KG1 (cell line): ENCODE measurements around the gene SORCS2.

Experiments used
- DNase-seq: peaks from one replicate; lab custom pipeline; 2025; lab: John Stamatoyannopoulos, UW

The SORCS2 gene

GRCh38 chr4:7338876-7339623 is 146.7 kb downstream of the SORCS2 start:
- no peak for DNase-seq

GRCh38 chr4:7339751-7340552 is 147.6 kb downstream of the SORCS2 start:
- DNase-seq = no peak

GRCh38 chr4:7340553-7341433 is 148.5 kb downstream of the SORCS2 start:
- DNase-seq = no peak

DNA sequence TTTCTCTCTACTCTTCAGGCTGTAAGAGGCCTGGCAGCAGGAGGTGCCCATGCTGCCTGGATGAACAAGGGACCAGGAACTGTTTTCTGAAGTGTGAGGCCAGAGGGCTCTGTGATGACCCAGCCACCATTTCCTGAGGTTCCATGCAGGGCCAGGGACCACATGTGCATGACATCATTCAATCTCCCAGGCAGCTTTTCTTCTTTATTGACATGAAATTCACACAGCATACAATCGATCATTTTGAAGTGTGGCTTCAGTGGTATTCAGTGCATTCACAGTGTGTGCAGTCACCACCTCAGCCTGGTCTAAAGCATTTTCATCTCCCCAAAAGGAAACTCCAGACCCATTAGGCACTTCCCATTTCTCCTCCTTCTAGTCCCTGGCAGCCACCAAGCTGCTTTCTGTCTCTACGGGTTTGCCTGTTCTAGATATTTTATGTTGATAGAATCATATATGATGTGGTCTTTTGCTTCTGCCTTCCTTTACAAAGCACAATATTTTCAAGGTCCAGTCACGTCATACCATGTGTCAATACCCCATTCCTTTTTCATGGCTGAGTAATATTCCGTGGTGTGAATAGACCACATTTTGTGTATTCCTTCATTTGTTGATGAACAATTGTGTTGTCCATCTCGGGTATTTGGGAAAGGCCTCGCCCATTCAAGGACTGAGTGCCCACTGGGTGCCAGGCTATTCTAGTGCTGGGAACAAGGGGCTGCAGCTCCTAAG is 149.3 kb downstream of the SORCS2 start:
- DNase-seq = no peak

DNA sequence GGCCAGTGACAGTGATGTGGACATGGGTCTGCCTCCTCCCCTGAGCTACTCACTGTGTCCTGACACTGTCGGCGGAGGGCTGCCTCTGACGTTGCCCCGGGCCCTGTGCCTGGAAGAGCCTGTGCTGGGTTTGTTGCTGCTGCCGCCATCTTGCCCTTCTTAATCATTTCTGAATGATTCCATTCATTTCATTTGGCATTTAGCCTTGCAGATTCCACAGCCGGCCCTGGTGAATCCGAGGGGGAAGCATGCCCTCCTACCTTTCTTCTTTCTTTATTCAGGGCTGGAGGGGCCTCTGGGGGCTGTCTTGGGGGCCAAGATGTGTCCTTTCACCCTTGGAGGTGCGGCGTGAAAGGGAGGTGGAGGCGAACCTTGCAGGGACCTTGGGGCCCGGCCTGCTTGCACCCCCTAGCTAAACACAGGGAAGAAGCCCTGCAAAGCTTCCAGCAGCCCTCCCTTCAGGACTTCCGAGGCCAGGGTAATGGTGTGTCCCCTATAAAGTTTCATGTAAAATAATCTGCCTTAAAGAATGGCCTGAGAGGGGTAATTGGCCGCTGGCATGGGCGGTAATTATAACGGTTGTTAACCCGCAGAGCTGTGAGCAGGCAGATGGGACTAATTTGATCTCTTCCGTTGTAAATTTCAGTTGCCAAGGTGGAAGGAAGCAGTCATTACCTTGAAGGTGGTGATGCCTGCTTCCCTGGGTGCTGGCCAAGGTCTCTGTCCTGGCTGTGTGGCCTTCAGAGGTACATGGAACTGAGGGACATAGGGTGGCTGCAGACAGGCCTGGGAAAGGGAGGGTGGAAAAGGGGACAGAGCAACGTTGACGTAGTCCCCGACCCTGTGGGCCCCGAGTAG is 150.1 kb downstream of the SORCS2 start:
- no peak for DNase-seq

- no peak for DNase-seq
Observed at GRCh38 chr4:7343081-7343655, 150.8 kb downstream of the SORCS2 start.

- no peak for DNase-seq
Observed at GRCh38 chr4:7343950-7344349, 151.6 kb downstream of the SORCS2 start.

DNA sequence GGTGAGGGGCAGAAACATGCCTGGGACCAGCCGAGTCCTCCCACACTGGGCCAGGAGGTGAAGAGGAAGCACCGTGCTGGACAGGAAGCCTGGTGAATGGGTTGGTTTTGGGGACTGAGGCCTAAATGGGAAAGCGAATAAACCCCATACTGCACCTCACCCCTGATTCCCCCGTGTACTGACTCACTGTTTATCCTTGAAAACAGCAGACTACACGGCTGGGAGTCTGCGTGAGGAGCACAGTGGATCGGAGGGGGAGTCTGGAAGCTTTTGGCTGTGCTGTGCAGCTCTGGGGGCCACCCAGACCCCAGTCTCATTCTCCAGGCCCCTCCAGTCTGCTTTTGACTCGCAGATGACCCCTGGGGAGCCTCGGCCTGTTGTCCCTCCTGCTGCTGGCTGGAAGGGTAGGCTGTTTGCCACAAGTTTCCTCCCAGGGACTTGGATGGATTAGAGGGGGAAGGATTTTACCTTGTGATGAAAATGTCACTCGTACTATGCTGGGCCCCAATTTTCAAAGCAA is 152.4 kb downstream of the SORCS2 start:
- DNase-seq = no peak

DNA sequence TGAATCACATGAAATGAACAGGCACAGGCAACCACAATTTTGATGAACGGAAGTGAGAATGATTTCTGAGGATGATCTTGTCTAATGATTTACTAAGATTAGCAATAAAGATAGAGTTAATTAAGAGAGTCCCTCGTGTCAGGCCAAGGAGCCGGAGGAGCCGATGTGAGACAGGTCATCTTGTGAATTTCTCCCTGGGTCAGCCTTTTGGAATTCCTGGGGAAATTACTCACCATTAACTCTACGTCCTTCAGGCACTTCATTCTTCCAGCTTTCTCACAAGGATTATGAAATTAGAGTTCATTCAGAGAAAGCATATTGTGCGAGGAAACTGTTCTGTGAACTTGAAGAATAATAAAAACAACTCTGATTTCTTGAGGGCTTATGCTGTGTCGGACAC is 155.6 kb downstream of the SORCS2 start:
- DNase-seq = no peak

DNA sequence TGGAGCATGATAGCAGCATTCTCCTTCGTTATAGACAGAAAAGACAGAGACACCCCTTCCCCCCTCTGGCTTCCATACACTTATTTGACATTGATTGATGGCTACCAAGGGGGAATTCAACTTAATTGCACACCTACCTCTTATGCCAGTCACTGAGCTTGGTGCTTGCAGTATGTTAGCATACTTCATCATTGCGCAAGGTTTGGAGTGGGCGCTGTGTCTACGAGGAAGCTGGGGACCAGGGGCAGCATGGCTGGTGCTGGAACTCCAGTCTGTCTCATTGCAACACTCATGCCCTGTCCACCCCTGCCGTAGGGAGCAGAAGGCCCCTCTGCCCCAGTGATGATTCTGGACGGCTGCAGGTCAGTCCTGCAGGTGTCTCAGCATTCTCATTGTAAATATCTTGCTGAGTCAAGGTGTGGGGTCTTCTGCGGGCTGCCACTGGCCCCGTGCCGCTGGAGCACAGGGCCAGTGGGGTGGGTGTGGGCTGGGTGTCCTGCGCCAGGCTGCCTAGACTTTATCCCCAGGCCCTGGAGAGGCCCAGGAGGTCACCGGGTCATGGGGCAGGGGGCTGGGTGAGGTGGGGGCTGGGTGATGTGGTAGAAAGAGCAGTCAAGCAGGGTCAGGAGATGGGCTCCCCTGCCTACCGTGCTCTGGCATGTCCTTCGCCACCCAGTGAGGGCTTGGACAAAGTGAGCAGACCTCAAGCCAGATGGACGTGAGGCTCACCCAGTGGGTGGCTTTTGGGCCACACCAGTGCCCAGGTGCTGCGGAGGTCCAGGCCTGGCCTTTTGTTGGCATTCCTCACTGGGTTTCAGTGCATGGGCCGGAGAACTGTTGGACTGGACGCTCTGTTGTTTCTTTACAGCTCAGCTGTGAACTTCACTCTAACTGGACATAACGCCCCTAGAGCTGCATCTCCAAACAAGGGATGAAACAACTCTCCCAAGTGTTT is 156.9 kb downstream of the SORCS2 start:
- DNase-seq = no peak

DNA sequence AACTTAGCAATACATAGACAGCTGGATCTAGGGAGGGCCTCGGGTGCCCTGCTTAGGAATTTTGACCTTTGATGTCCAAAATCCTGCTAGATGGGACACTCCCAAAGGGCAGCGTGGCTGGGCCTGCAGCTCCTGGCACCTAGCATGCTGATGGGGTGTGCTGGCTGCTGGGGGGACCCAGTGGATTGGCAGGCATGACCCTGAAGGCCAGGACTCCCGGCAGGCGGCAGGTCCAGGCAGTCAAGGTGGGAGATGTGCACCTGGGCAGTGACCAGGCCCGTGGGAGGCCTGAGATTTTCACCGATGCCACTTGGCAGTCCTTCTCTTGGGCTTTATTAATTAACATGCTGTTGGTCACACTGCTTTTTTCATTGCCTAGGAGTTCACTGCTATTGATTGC is 158.1 kb downstream of the SORCS2 start:
- DNase-seq = no peak

GRCh38 chr4:7351014-7351413 is 158.7 kb downstream of the SORCS2 start:
- no peak for DNase-seq

DNA sequence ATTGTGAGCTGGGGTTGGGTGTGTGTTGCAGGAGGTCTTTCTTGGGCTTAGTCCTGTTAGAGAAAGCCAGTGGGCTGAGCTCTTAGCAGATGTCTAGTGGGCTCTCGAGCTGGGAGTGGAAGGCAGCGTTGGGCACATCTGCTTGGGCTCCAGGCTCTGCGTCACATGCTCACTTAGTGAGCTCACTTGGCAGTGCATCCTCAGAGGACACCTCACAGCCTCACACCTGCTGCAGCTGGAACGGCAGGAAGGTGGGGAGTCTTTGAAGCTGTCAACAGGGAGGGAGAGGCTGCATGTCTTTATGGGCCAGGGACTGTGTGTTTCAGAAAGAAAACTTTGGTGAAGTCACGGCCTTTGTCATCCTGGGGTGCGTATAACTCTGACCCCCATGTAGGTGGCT is 160.1 kb downstream of the SORCS2 start:
- no peak for DNase-seq

- no peak for DNase-seq
Observed at GRCh38 chr4:7353046-7353790, 160.9 kb downstream of the SORCS2 start.

GRCh38 chr4:7353846-7354610 is 161.7 kb downstream of the SORCS2 start:
- no peak for DNase-seq

DNA sequence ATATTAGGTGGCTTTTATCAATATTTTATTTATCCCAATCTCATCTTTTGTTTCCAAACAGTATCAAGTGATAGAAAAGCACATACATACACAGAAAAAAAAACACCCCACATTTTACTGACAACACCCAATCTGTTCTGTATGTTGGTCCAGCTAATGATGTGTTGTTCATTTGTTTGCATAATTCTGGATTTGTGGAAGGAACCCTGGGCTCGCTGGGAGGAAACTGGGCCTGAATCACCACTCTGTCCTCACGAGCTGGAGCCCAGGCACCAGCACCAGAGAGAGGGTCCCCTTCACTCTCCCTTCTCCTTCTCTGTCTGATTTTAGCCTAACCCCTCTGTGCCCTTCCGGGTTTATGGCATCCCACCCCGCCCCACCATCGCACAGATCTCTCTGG is 162.6 kb downstream of the SORCS2 start:
- no peak for DNase-seq

DNA sequence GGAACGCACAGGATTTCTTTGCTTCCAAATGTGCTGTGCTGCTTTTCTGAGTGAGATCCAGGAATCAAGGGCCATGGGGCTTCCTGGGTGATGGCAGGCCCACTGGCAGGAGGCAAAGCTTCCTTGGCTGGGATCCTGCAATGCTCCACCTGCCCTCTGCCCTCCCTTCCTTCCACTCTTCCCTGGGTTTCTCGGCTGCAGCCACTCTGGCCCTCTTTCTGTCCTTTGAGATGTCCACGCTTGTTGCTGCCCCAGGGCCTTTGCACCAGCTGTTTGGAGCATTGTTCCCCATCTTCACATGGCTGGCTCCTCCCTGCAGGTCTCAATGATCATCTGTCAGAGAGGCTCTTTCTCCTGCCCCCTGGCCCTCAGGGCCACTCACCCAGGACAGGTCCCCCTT is 163.5 kb downstream of the SORCS2 start:
- DNase-seq = no peak
